ENCODE measurements around the gene RUBCN. TPM values are rescaled to one million over a fixed set of nuclear protein-coding genes. Genes with fewer than 3 reads are reported as not detected.

Gene RUBCN
- total and polyA plus RNA-seq, 2 experiments from 2014 or later = 10.5 to 18.4 TPM

GRCh38 chr3:197750858-197751737 is 14.4 kb upstream of the RUBCN start:
- WGBS, 2 experiments (ENCODE audit: low coverage in 1 of 2, low lambda C conversion rate in 2 of 2, missing lambda C conversion rate in 2 of 2) = 2 to 4% methylated on average over 36 of the region's 36 CpGs
- Histone ChIP-seq H3K4me1 (ENCODE audit: insufficient read depth) (peaks cover 17% of the 10 kb centered on the region; the same call in 1 of the 2 replicates), H3K9me3 (ENCODE audit: low read depth) (no peaks in the 10 kb centered on the region), H3K27ac (peak overlapping the region; percentile 73), H2AFZ (peak overlapping the region; percentile 89), H3K9me2 (ENCODE audit: insufficient read depth) (no peaks in the 10 kb centered on the region), H3K79me2 (ENCODE audit: insufficient read depth) (peaks cover 54% of the 10 kb centered on the region), H3K9ac (peak overlapping the region; percentile 83), H3F3A (ENCODE audit: insufficient read depth) (peaks cover 31% of the 10 kb centered on the region), H3K4me2 (ENCODE audit: unreplicated experiment) (peak overlapping the region; percentile 86), H3K4me3 (peak overlapping the region; percentile 84), H4K20me1 (ENCODE audit: insufficient read depth) (peaks cover 26% of the 10 kb centered on the region), H3K27me3 (replicated peaks; ENCODE audit: insufficient read depth) (no peaks in the 10 kb centered on the region), H3K36me3 (ENCODE audit: low read depth) (no peaks in the 10 kb centered on the region)
- peak; percentile 77 for DNase-seq
- in situ Hi-C loops (cut with MboI) = no loop called here
- no peak for TF ChIP-seq EZH2phosphoT487 (IDR thresholded peaks at IDR 0.05; ENCODE audit: insufficient read depth, low read depth)

- Histone ChIP-seq H3F3A (ENCODE audit: insufficient read depth) (peaks cover 31% of the 10 kb centered on the region), H2AFZ (peak overlapping the region; percentile 89), H3K79me2 (ENCODE audit: insufficient read depth) (peaks cover 48% of the 10 kb centered on the region), H4K20me1 (ENCODE audit: insufficient read depth) (peaks cover 24% of the 10 kb centered on the region), H3K9ac (peak overlapping the region; percentile 83), H3K4me2 (ENCODE audit: unreplicated experiment) (peak overlapping the region; percentile 86), H3K9me2 (ENCODE audit: insufficient read depth) (no peaks in the 10 kb centered on the region), H3K9me3 (ENCODE audit: low read depth) (no peaks in the 10 kb centered on the region), H3K27me3 (replicated peaks; ENCODE audit: insufficient read depth) (no peaks in the 10 kb centered on the region), H3K4me1 (ENCODE audit: insufficient read depth) (peaks cover 17% of the 10 kb centered on the region; the same call in 1 of the 2 replicates), H3K36me3 (ENCODE audit: low read depth) (no peaks in the 10 kb centered on the region), H3K27ac (peak overlapping the region; percentile 73), H3K4me3 (peak overlapping the region; percentile 84)
- peak; percentile 92 for DNase-seq
- in situ Hi-C loops (cut with MboI) = no loop called here
- WGBS, 2 experiments (ENCODE audit: low coverage in 1 of 2, low lambda C conversion rate in 2 of 2, missing lambda C conversion rate in 2 of 2) = 1% methylated on average over 41 to 42 of the region's 43 CpGs
- TF ChIP-seq EZH2phosphoT487 (IDR thresholded peaks at IDR 0.05; ENCODE audit: insufficient read depth, low read depth) = no peak
- TF ChIP-seq EZH2 (IDR thresholded peaks at IDR 0.05; ENCODE audit: insufficient read depth, poor library complexity, severe bottlenecking) = no peak
Measured at GRCh38 chr3:197750396-197750831, 13.7 kb upstream of the RUBCN start.

- Histone ChIP-seq H4K20me1 (ENCODE audit: insufficient read depth) (peaks cover 20% of the 10 kb centered on the region), H3K9me3 (ENCODE audit: low read depth) (no peaks in the 10 kb centered on the region), H3K9me2 (ENCODE audit: insufficient read depth) (no peaks in the 10 kb centered on the region), H3K9ac (peak within 1 kb of the TSS; percentile 83), H3K79me2 (ENCODE audit: insufficient read depth) (peaks cover 41% of the 10 kb centered on the region), H3K4me3 (peak within 1 kb of the TSS; percentile 84), H3K4me1 (ENCODE audit: insufficient read depth) (peaks cover 17% of the 10 kb centered on the region; the same call in 1 of the 2 replicates), H3K27ac (peak within 1 kb of the TSS; percentile 73), H3K36me3 (ENCODE audit: low read depth) (no peaks in the 10 kb centered on the region), H3K27me3 (replicated peaks; ENCODE audit: insufficient read depth) (no peaks in the 10 kb centered on the region), H3F3A (ENCODE audit: insufficient read depth) (peaks cover 31% of the 10 kb centered on the region), H3K4me2 (ENCODE audit: unreplicated experiment) (peak within 1 kb of the TSS; percentile 86), H2AFZ (peak within 1 kb of the TSS; percentile 89)
- in situ Hi-C loops (cut with MboI) = no loop called here
- TF ChIP-seq EZH2phosphoT487 (IDR thresholded peaks at IDR 0.05; ENCODE audit: insufficient read depth, low read depth) (no peak), EZH2 (IDR thresholded peaks at IDR 0.05; ENCODE audit: insufficient read depth, poor library complexity, severe bottlenecking) (no peak)
- peak; percentile 96 for DNase-seq
- WGBS, 2 experiments (ENCODE audit: low coverage in 1 of 2, low lambda C conversion rate in 2 of 2, missing lambda C conversion rate in 2 of 2) = 0 to 3% methylated on average over 80 to 90 of the region's 104 CpGs
Measured at GRCh38 chr3:197749601-197750395, 13.1 kb upstream of the RUBCN start, which contains the start of gene FYTTD1. FYTTD1 (plus strand) TSS chr3:197749883; CDS start chr3:197749972, 89 bp downstream.

DNA sequence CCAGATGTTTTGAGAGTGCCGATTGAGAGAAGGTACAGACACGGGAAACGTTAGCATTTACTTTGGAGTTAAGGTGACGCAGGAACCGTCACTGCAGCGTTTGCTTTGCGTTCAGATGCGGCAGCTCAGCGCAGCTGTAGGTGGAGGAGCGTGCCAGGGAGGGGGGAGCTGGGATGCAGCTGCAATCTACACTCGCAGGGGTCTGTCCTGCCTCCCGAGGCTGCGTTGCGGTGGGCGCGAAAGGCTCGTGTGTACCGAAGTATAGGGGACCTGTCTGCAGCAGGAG is 12.6 kb upstream of the RUBCN start:
- peaks cover 17% of the 10 kb centered on the region; the same call in 1 of the 2 replicates for H3K4me1 ChIP-seq (ENCODE audit: insufficient read depth)
- peak overlapping the region; percentile 73 for H3K27ac ChIP-seq
- H3K79me2 ChIP-seq (ENCODE audit: insufficient read depth) = peaks cover 36% of the 10 kb centered on the region
- H3K4me2 ChIP-seq (ENCODE audit: unreplicated experiment) = peak overlapping the region; percentile 86
- peak overlapping the region; percentile 89 for H2AFZ ChIP-seq
- in situ Hi-C loops (cut with MboI) = no loop called here
- no peaks in the 10 kb centered on the region for H3K9me2 ChIP-seq (ENCODE audit: insufficient read depth)
- TF ChIP-seq EZH2 (IDR thresholded peaks at IDR 0.05; ENCODE audit: insufficient read depth, poor library complexity, severe bottlenecking) = no peak
- no peak for TF ChIP-seq EZH2phosphoT487 (IDR thresholded peaks at IDR 0.05; ENCODE audit: insufficient read depth, low read depth)
- peaks cover 19% of the 10 kb centered on the region for H4K20me1 ChIP-seq (ENCODE audit: insufficient read depth)
- H3K36me3 ChIP-seq (ENCODE audit: low read depth) = no peaks in the 10 kb centered on the region
- no peaks in the 10 kb centered on the region for H3K27me3 ChIP-seq (replicated peaks; ENCODE audit: insufficient read depth)
- WGBS, 2 experiments (ENCODE audit: low coverage in 1 of 2, low lambda C conversion rate in 2 of 2, missing lambda C conversion rate in 2 of 2) = 0 to 2% methylated on average over 18 of the region's 18 CpGs
- peak overlapping the region; percentile 84 for H3K4me3 ChIP-seq
- no peaks in the 10 kb centered on the region for H3K9me3 ChIP-seq (ENCODE audit: low read depth)
- peak; percentile 81 for DNase-seq
- peaks cover 31% of the 10 kb centered on the region for H3F3A ChIP-seq (ENCODE audit: insufficient read depth)
- peak overlapping the region; percentile 83 for H3K9ac ChIP-seq
